ENCODE measurements around the gene MYO18B.

Gene MYO18B

DNA sequence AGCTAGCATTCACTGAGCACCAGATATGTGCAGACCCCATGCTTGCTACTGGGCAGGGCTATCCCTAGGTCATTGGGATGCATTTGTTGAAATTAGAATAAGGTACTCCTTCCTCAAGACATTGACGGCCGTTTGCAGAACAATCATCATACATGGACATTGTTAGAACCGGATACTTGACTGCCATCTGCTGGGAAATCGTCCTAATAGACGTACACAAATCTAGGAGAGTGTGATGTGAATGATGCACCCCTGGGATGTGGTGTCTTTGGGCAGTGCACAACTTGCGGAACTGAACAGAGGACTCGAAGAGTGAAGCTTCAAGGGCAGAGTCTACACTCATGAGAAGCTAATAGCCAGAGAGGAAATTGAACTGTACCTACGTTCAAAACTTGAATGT, 35.9 kb downstream of the MYO18B start:
- no peak for DNase-seq

DNA sequence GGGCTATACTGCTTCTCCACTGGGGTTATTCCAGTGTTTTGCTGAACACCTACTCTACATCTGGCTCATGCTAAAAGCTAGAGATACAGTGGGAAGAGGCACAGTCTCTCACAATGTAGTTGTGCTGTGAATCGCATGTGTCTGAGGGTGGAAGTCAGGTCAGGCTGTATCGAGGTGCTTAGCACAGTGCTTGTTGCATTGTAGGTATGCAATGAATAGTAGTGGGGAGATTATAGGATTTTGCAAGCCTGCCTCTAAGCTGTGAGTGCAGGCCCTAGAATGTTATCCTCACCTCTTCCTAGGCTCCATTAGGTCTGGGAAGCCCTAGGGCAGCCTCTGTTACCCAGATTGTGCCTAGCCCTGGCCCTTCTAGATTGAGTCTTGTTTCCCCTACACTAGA, 37.4 kb downstream of the MYO18B start:
- no peak for DNase-seq

DNA sequence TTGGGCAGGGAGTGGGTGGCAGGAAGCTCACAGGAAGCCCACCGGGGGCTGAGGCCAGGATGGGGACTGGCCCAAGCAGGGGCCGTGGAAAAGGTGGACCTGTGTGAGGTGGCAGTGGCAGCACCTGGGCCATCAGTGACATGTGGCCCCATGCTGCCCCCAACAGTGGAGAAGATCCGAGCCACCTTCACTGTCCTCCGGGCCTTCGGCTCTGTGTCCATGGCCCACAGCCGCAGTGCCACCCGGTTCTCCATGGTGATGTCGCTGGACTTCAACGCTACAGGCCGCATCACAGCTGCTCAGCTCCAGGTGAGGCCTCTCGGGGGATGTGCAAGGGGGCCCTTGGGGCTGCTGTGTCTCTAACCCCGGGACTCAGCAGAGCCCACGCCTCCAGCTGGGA, 37.9 kb downstream of the MYO18B start:
- no peak for DNase-seq

DNA sequence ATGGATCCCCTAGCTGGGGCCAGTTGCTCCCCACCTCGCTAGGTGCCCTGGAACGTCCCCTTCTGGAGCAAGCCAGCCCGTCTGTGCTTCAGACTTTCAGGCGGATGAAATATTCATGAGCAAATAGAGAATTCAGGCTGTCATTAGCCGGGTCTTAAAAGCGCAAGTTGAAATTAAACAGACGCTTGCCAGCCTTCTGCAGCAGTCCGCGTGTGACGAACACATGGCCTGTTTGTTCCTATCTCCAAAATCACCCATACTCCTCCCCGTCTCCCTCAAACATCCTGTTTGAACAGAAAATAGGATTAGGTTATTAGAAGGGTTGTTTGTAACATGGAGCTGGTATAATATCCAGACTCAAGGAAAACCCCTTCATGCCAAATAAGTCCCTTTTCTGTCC, 38.7 kb downstream of the MYO18B start:
- no peak for DNase-seq

DNA sequence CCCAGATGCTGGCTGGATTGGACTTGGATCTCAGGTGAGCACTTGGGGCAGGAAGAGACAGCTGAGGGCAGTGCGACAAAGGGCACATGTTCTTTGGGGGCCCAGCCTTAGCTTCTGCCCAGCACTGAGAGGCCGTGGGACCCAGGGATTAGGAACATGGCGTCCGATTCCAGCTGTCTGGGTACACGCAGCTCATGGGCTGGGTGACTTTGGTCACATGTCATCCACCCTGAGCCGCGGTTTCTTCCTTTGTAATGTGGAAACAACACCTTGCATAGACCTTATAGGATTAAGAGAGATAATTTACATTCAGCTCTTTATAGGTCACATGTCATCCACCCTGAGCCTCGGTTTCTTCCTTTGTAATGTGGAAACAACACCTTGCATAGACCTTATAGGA, 39.8 kb downstream of the MYO18B start:
- DNase-seq, result no peak

DNA sequence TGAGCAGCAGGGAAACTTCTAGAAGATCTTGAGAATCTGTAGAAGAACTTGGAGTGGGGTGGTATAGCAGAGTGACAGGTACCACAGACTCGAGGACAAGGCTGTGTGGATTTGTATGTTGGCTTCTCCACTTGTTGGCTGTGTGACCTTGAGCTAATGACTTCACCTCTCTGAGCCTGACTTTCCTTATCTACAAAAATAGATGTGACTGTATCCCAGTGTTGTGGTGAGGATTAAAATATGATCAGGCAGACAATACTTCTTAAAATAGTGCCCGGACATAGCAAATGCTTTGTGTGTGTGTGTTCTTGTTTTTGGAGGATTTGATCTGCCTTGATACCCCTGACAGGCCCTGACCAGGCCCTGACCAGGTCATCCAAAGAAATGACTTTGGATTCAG, 40.8 kb downstream of the MYO18B start:
- DNase-seq, result no peak

DNA sequence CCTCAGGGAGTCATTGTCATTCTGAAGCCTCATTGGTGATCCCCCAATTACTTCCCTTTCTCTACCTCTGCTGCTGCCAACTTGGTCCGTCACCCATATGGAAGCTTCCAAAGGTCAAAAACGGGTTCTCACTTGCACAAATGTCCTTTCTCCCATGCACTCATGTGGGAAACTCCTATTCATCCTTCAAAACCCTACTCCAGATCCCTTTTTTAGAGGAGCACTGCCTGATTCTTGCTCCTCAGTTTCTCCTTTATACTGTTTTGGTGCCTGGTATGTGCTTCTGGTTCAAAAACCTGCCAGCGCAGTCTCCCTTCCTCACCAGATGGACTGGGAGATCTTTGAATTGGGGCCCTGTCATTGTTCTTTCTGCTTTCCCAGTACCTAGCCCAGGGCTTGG, 41.9 kb downstream of the MYO18B start:
- DNase-seq, result no peak

DNA sequence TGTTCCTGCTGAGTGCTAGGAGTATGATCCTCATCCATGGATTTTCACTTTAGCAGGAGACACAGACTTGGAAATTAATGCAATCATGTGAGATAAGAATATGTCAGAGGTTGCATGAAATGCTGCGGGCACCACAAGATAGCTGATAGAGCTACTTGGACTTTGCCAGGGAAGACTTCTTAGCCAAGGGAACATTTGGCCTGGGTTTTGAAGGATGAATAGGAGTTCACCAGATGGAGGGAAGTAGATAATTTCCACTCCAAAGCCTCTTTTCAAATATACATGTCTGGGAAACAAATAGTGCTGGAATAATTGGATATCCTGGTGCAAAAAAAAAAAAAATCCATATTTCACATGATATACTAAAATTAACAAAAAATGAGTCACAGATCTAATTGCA, 44.2 kb downstream of the MYO18B start:
- DNase-seq, result no peak

DNA sequence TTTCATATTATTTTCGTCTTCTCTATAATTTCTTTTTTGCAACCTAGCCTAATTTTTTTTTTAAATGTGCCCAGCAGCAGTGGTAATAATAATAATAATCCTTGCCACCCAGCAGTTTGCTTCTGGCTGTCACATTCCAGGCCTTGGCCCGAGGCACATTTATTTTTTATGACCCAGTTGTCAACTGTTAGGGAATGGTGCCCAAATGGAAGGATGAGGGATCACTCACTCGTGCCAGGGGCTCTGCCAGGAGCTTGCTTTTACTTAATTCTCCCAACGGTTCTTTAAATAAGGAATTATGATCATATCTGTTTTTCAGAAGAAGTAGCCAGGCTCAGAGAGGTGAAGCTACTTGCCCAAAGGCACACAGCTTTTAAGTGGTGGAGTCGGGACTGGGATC, 49.6 kb downstream of the MYO18B start:
- no peak for DNase-seq

DNA sequence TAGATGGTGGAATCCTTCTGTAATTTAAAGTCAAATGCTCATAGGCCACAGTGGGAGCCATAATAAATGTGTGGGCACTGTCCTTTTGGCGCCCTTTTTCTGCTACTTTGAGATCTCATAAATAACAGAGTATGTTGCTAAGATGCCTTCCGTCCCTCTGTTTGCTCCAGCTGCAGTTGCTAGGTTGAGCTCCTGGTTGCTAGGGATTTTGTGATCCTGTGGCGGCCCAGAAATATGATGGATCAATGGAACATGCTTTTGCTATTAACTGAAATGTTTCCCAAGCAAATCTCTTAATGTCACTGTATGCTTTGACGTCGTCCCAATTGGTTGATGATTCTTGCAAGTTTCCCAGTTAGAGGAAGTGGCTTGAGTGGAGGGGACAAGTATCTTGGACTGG, 53.5 kb downstream of the MYO18B start:
- no peak for DNase-seq

DNA sequence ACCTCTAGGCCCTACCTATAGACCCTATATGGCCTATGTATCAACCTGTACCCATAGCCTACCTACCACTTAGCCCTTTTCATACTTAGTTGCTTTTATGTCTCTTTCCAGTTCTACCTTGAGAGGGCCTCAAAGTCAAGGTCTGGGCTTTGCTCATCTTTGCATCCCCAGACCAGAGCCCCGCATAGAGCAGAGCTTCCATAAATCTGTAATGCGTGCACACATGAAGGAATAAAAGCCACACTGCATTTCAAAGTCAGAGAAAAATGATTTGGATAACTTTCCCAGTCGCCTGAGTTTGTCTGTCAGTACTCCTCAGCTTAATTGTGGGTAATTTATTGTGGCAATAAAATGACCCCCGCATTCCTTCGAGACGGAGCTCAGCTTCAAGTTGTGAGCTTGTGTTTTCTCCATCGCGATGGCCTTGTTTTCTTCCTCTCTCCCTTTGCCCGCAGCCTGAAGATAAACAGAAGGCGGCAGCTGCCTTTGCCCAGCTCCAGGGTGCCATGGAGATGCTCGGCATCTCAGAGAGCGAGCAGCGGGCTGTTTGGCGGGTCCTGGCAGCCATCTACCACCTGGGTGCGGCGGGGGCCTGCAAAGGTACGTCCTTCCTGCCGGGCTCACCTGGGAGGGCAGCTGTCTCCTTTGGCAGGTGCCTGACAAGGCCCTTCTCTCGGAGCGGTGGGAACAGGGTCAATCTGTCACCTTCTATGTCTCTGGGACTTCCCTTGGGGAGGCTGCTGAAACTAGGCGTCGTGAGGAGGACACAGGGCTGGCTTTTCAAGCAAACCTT, 55.7 kb downstream of the MYO18B start:
- DNase-seq, result no peak

DNA sequence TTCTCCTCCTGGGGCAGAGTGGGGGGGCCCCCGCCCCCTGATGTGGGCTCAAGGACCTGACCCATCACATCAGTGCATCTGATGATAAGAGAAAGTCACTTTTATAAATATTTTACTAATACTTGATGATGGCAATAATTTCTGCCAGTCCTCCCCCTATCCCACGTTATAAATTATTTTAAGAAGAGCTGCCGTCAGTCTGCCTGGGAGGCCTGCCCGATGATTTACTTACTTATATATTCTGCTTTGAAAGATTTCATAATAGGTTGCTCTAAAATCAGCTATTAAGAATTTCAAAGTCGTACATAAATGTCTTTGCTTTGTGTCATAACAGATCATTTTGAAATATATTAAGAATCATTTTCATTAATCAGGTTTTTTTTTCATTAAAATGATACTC, 58.8 kb downstream of the MYO18B start:
- DNase-seq, result no peak

DNA sequence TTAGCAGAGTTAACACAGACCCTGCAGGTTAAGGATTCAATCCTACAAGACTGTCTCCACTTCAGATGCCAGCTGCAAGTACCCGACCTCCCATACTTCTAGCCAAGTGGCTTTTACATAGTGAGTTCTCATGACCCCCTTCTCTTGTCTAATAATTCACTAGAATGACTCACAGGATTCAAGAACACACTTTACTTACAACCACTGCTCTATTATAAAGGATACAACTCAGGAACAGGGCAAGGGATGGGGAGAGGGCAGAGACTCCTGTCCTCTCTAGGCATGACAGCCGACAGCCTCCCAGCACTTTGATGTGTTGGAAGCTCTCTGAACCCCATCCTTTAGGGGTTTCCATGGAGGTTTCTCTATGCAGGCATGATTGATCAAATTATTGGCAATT, 60.0 kb downstream of the MYO18B start:
- DNase-seq, result no peak

DNA sequence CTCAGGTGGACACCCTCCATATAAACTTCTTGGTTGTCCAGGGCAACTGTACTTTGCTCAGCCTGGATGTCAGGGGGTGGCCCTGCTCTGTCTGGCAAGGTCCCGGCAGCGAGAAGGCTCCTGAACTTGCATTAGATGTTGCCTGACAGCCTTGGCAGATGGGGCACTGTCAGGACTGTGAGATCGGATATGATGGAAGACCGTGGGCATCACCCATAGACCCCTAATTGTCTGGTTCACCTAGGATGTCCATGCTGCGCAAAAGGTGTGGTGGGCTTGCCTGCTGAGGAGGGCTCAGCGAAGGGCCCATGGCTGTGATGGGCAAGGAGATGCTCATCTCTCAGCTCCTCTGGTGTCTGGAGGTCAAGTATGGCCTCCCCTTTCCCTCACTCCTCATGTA, 62.7 kb downstream of the MYO18B start:
- DNase-seq, result no peak

DNA sequence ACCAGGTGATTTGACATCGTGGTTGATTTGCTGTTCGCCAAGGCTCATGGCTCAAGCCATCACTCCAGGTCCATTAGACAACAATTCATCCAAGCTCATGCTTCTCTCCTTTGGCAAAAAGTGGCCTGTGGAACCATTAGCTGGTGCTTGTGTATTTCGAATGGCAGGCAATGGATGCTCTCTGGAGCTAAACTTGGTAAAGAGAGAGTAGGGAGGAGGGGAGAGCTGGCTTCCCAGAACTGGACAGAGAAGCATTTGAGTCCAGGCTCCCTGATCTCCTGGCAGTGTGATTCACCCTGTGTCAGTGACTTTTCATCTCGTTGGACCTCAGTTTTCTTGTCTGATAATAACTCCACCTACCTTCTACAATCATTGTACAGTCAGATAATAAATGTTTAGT, 64.6 kb downstream of the MYO18B start:
- no peak for DNase-seq

DNA sequence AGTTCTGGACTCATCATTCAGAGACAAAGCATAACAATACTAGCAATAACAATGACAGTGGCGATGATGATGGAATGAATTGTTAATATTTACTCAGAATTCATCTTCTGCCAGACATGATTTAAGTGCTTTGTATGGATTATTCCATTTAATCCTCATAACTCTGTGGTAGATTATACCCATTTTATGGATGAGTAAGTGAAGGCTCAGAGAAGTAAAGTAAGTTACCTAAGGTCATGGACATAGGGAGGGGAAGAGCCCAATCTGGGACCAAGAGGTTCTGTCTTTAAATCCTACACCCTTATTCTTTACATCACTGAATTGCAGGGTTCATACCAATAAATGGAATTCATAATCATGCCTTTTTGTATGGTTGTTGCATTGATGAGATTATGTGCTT, 72.7 kb downstream of the MYO18B start:
- DNase-seq, result no peak

DNA sequence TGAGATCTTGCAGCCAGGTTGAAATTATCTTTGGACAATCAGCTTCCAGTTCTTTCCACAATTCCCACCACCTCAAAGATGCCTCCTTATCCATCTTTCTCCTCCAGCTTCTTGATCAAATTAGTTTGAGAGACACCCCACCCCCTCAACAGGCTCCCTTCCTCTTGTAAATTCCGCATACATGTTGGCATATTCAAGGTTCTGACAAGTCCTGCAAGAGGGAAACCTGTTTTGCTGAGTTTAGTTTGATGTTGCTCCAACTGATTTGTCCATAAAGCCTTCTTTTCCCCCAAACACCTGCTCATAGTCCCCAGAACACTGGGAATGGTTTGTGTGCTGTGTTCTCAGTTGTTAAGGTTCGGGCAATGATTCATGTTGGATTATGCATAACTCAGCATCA, 73.6 kb downstream of the MYO18B start:
- no peak for DNase-seq

DNA sequence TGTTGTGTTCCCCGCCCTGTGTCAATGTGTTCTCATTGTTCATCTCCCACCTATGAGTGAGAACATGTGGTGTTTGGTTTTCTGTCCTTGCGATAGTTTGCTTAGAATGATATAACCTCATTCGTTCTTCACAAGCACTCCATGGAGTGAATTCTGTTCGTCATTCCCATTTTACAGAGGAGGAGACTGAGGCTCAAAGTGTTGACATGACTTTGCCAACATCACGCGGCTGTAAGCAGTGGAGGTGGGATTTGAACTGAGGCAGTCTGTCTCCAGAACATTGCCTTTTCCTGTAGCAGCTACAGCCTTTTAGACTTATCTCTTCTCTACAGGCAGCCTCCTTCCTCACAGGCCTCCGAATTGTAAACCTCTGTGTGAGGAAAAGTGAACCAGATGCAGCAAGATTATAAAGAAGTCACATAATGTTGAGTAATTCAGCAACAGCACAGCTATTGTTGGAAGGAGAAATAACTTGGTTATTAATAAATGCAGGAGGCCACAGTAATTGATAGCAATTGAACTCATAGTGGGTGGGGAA, 74.6 kb downstream of the MYO18B start:
- no peak for DNase-seq

DNA sequence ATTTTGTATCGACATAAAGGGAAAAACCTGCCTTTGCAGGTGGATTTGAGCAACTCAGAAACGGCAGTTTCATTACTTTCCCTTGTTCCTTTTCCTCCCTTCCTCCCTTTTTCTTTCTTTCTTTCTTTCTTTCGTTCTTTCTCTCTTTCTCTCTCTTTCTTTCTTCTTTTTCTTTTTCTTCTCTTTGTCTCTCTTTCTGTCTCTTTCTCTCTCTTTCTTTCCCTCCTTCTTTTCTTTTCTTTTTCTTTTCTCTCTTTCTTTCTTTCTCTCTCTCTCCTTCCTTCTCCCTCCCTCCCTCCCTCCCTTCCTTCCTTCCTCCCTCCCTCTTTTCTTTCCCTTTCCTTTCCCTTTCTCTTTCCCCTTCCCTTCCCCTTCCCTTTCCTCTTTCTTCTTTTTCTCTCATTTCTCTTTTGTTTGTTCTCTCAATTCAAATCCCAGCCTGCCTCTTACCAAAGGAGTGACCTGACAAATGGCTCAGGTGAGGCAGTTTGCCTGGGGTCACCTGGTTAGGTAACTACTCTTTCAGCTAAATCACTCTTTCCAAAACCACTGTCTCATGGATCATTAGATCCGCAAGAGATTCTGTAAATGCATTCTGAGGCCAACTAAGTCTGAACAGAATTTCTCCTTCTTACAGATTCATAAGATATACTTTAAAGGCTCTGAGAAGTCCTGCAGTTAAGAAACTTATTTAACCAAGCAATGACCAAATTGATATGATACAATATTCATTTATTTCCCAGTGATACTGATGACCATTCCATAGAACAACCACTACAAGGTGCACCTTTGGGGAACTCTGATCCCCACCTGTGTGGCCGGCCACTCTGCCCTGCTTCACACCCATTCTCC, 75.3 kb downstream of the MYO18B start:
- no peak for DNase-seq

DNA sequence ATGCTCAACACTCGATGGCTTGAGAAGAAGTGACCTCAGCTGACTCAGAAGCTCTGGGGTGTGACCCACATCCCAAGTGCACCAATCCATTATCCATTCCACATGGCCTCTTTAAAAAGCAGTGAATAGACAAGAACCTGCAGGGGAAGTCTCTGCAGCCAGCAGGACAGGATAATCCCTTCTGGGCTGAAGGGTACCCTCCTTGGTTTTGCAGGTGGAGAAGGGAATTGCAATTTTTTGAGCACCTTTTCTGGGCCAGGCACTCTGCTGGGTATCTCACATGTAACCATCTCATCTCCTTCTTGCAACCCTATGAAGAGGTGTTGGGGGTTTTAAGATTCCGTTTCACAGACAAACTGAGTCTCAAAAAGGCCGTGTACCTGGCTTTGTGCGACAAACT, 76.6 kb downstream of the MYO18B start:
- no peak for DNase-seq

DNA sequence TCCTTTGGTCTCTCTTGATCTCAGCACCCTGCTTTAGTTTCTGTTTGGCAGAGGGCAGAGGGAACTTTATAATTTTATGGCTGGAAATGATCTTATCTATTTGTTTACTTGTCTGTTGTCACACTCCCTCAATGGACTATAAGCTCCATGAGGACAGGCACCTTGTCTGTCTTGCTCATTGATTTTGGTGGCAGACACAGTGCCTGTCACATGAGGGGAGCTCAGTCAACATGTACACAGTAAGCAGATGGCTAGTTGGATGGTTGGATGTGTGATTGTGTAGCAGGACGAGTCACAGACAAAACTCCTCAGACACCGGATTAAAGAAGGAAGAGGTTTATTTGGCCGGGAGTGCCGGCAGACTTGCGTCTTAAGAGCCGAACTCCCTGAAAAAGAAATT, 80.4 kb downstream of the MYO18B start:
- DNase-seq, result no peak

DNA sequence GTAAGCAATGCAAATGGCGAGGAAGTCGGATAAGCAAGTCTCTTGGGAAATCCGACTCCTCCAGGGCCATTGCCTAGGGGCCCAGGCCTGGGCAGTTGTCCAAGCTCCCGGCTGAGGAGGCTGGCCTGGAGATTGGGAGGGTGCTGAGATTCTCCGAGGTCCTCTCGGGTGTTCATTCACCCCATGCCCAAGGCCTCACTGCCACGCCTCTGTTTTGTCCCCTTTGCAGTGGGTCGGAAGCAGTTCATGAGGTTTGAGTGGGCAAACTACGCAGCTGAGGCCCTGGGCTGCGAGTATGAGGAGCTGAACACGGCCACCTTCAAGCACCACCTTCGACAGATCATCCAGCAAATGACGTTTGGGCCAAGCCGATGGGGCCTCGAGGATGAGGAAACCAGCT, 81.3 kb downstream of the MYO18B start:
- no peak for DNase-seq

DNA sequence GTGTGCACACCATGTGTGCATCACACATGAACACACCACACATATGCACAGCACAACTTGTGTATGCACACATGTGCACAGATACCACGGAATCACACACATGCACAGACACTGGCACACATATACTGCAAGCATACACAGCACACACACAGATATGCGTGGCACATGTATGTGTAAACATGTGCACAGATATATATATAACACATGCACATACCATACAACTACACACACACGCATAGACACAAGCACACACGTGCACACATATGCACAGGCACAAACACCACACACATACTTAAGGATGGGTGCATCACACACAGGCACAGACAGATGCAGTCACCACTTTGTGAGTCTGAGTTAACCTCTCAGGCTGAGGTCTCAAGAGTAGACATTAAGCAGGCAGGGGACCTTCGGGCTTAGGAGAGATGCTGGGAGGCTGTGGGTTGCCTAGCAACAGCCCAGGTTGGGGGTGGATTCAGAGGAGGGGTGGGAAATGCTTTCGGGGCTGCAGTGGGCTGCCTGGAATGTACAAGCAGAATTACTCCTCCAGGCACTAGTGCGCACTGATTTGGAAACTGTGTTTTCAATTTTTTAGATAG, 82.9 kb downstream of the MYO18B start:
- no peak for DNase-seq

DNA sequence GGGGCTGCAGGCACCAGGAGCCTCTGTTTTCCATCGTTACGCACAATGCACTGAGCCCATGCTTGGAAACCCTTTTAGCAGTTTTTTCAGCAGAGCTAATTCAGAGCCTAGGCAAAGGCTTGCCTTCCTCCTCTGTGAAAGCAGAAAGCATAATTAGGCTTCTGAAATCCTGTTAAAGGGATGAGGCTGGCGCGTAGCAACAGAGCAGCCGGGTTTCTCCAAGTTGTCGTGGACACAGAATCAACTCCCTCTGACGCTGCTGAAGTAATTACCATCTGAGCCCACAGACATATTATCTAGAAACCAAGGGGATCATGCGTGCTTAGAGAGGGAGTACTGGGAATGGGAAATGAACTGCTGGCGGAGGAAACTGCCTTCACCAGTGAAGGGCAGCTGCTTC, 85.4 kb downstream of the MYO18B start:
- DNase-seq, result no peak

Measured in activated CD4-positive, CD25-positive, alpha-beta regulatory T cell (primary cell).